Measurements from ENCODE around the gene SLC4A4.

The SLC4A4 gene

DNA sequence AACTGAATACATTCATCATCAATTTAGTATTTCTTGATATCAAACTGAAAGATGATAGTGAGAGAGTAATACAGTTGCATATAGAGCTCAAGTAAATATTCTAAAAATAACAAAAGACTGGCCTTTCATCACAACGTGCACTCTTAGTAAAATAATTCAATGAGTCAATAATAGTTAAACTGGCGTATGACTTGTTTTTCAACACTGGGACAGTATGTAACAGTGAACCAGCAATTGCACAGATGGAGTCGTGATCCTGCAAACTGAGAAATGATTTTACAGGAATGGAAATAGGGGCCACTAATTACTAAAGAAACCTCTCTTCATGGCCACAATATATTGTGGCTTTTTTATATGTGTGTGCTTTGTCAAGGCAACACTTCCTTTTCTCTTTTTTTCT lies 137.4 kb downstream of the SLC4A4 start:
- Histone ChIP-seq H3K36me3 (ENCODE audit: low read length) (no peaks in the 10 kb centered on the region), H3K9me3 (ENCODE audit: insufficient read depth, low read length) (no peaks in the 10 kb centered on the region), H3K4me3 (ENCODE audit: insufficient read depth, low read length, poor library complexity, severe bottlenecking) (no peak overlapping the region), H3K4me2 (ENCODE audit: low read depth, low read length, poor library complexity, severe bottlenecking) (no peak overlapping the region), H3K27ac (ENCODE audit: low read depth, low read length) (no peak overlapping the region), H2AFZ (ENCODE audit: low read depth, low read length, severe bottlenecking) (no peak overlapping the region), H3K9me2 (replicated peaks; ENCODE audit: insufficient read depth, low read length) (no peaks in the 10 kb centered on the region), H3K27me3 (ENCODE audit: low read length) (no peaks in the 10 kb centered on the region), H4K20me1 (ENCODE audit: low read depth, low read length) (no peaks in the 10 kb centered on the region), H3F3A (ENCODE audit: insufficient read depth) (no peaks in the 10 kb centered on the region), H3K9ac (ENCODE audit: low read length) (no peak overlapping the region), H3K79me2 (ENCODE audit: insufficient read depth, low read length) (no peaks in the 10 kb centered on the region)
- TF ChIP-seq, protein P1, sequence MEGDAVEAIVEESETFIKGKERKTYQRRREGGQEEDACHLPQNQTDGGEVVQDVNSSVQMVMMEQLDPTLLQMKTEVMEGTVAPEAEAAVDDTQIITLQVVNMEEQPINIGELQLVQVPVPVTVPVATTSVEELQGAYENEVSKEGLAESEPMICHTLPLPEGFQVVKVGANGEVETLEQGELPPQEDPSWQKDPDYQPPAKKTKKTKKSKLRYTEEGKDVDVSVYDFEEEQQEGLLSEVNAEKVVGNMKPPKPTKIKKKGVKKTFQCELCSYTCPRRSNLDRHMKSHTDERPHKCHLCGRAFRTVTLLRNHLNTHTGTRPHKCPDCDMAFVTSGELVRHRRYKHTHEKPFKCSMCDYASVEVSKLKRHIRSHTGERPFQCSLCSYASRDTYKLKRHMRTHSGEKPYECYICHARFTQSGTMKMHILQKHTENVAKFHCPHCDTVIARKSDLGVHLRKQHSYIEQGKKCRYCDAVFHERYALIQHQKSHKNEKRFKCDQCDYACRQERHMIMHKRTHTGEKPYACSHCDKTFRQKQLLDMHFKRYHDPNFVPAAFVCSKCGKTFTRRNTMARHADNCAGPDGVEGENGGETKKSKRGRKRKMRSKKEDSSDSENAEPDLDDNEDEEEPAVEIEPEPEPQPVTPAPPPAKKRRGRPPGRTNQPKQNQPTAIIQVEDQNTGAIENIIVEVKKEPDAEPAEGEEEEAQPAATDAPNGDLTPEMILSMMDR (IDR thresholded peaks at IDR 0.05; ENCODE audit: insufficient read depth, low read length, poor library complexity, severe bottlenecking): no peak

DNA sequence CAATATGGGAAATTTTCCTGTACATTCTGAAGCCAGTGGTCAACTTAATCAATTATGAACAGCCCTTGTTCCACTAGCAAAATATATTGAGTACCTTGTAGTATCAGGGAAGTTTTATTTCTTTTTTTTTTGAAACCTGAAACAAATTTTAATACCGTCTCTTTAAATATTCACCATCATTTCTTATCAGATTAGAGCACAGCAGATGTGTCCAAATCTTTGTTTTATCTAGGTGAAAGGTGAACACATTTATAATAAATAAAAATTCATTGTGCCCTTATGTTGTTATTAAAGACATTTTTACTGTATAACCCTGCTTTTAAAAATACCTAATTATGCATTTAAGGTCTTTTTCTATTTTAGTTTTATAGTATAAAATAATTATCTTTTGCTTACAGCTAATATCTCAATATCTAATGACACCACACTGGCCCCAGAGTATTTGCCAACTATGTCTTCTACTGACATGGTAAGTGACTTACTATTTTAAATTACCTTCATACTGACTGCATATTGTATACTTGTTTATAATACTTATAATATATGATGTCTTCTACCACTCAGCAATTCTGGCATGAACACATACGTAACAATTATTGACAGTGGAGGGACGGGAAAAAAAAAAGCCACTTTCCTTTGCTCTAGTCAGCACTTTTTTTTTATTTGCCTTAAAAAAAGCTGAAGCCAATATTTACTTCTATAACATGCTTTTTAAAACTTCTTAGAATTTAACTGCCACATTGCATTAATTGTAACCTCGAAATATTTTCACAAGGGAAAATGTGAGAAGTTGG lies 147.9 kb downstream of the SLC4A4 start:
- H2AFZ ChIP-seq (ENCODE audit: low read depth, low read length, severe bottlenecking): no peak overlapping the region
- no peak overlapping the region for H3K4me2 ChIP-seq (ENCODE audit: low read depth, low read length, poor library complexity, severe bottlenecking)

DNA sequence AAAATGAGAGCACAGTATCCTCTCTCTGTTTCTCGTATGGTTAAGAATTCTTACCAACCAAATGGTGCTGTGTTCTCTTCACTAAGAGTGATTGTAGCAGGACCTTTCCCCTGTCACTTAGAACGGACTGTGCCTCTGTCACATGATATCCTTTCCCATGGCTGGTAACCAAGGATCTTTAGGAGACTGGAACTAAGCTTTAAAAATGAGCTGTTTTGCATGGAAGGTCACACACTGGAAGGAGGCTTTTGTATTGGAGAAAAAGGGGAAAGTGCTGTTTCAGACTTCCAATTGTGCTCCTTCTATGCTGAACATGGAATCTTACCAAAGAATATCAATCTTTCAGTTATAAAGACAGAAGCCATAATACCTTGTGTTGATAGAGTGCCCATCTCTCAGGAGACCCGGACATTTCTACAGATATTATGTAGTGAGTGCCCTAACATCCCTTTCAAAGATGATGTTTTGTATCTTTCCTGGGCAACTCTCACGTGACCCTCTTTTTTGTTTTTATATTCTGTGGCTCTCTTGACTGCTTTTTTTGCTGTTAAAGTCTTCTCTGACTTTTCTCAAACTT lies 148.6 kb downstream of the SLC4A4 start:
- TF ChIP-seq, protein P1 (IDR thresholded peaks at IDR 0.05; ENCODE audit: insufficient read depth, low read length, poor library complexity, severe bottlenecking): no peak
- TF ChIP-seq EZH2phosphoT487 (conservative IDR thresholded peaks at IDR 0.05; ENCODE audit: low read length): no peak
- H3K9me3 ChIP-seq (ENCODE audit: insufficient read depth, low read length): no peaks in the 10 kb centered on the region
- H3F3A ChIP-seq (ENCODE audit: insufficient read depth): no peaks in the 10 kb centered on the region
- no peak overlapping the region for H3K27ac ChIP-seq (ENCODE audit: low read depth, low read length)
- no peaks in the 10 kb centered on the region for H4K20me1 ChIP-seq (ENCODE audit: low read depth, low read length)
- no peaks in the 10 kb centered on the region for H3K27me3 ChIP-seq (ENCODE audit: low read length)
- no peaks in the 10 kb centered on the region for H3K79me2 ChIP-seq (ENCODE audit: insufficient read depth, low read length)
- H2AFZ ChIP-seq (ENCODE audit: low read depth, low read length, severe bottlenecking): no peak overlapping the region
- H3K4me2 ChIP-seq (ENCODE audit: low read depth, low read length, poor library complexity, severe bottlenecking): no peak overlapping the region
- H3K36me3 ChIP-seq (ENCODE audit: low read length): no peaks in the 10 kb centered on the region
- no peak overlapping the region for H3K4me3 ChIP-seq (ENCODE audit: insufficient read depth, low read length, poor library complexity, severe bottlenecking)
- H3K9ac ChIP-seq (ENCODE audit: low read length): no peak overlapping the region
- H3K9me2 ChIP-seq (replicated peaks; ENCODE audit: insufficient read depth, low read length): no peaks in the 10 kb centered on the region

More for the DNA sequence above, 147.9 kb downstream of the SLC4A4 start:
- no peaks in the 10 kb centered on the region for H3K36me3 ChIP-seq (ENCODE audit: low read length)
- H3K79me2 ChIP-seq (ENCODE audit: insufficient read depth, low read length): no peaks in the 10 kb centered on the region
- H3K9me3 ChIP-seq (ENCODE audit: insufficient read depth, low read length): no peaks in the 10 kb centered on the region
- H3K27ac ChIP-seq (ENCODE audit: low read depth, low read length): no peak overlapping the region
- H3F3A ChIP-seq (ENCODE audit: insufficient read depth): no peaks in the 10 kb centered on the region
- no peak overlapping the region for H3K4me3 ChIP-seq (ENCODE audit: insufficient read depth, low read length, poor library complexity, severe bottlenecking)
- H3K9ac ChIP-seq (ENCODE audit: low read length): no peak overlapping the region
- TF ChIP-seq EZH2phosphoT487 (conservative IDR thresholded peaks at IDR 0.05; ENCODE audit: low read length): no peak
- TF ChIP-seq, protein P1 (IDR thresholded peaks at IDR 0.05; ENCODE audit: insufficient read depth, low read length, poor library complexity, severe bottlenecking): no peak
- H3K27me3 ChIP-seq (ENCODE audit: low read length): no peaks in the 10 kb centered on the region
- no peaks in the 10 kb centered on the region for H3K9me2 ChIP-seq (replicated peaks; ENCODE audit: insufficient read depth, low read length)
- no peaks in the 10 kb centered on the region for H4K20me1 ChIP-seq (ENCODE audit: low read depth, low read length)
